GM19468 (cell line): ENCODE data around the gene CLMP.
A peak's percentile ranks its signal among the peaks of the same experiment; 100 is the strongest.

Experiments
- ATAC-seq: cut with Tn5 transposase; IDR thresholded peaks from one replicate; pipeline ENCODE4 v1.9.1; 2021; ENCODE audit warnings: mild to moderate bottlenecking, moderate library complexity, moderate number of reproducible peaks; ENCODE audit not compliant: unreplicated experiment; ENCODE audit errors: extremely low read depth

CLMP gene

GRCh38 chr11:123195188-123196059 is at the start of gene CLMP:
Gene CLMP, minus strand, starts transcription at chr11:123195248. Its CDS starts 308 bp downstream, at chr11:123194940.
- ATAC-seq, result no peak

DNA sequence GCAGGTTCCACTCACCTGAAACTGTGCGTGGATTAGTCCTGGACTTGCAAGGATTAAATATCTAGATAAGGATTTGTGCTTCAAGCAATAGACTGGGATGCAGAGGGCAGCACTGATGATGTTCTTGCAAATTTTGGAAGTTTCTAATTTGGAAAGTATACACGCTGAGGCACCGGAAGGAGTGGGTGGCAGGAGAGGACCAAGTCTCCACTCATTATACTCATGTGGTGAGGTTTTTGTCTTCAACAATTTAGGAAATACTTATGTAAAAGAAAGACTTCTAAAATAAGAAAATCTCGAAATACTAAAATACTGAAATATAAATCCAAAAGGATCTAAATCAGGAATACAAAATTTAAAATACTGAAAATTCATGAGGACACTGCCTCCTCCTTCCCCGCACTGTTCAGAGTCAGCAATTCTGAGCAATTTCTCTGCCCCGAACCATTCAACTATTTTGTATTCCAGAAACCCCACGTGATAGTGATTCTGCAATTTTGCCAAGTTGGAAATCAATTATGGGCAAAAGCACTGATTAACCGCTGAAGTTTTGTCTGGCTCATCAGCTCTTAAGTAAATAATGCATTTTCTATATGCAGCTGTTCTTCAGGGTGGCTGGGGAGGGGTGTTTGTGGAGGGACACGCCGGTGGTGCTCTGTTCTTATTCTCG is 47.0 kb upstream of the CLMP start:
- ATAC-seq, result no peak

- ATAC-seq, result no peak
These were observed 46.2 kb upstream of the CLMP start for GRCh38 chr11:123241294-123241693.

GRCh38 chr11:123239191-123240150 is 44.4 kb upstream of the CLMP start:
- ATAC-seq, result no peak

DNA sequence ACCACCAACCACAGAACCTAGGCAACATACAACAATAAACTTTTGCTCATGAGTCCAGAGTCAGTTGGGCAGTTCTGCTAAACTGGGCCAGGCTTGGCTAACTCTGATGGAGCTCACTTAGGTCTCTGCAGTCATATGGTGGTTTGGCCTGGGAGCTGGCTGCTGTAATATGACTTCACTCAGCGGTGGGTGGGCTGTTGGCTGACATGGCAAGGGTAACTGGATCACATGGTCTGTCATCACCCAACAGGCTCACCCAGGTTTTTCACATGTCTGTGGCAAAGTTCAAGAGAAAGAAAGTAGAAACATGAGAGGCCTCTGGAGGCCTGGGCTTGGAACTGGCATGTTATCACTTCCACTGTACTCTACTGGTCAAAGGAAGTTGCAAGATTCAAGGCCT is 43.2 kb upstream of the CLMP start:
- no peak for ATAC-seq

- ATAC-seq, result no peak
These were observed 41.8 kb upstream of the CLMP start for GRCh38 chr11:123236879-123237278.

DNA sequence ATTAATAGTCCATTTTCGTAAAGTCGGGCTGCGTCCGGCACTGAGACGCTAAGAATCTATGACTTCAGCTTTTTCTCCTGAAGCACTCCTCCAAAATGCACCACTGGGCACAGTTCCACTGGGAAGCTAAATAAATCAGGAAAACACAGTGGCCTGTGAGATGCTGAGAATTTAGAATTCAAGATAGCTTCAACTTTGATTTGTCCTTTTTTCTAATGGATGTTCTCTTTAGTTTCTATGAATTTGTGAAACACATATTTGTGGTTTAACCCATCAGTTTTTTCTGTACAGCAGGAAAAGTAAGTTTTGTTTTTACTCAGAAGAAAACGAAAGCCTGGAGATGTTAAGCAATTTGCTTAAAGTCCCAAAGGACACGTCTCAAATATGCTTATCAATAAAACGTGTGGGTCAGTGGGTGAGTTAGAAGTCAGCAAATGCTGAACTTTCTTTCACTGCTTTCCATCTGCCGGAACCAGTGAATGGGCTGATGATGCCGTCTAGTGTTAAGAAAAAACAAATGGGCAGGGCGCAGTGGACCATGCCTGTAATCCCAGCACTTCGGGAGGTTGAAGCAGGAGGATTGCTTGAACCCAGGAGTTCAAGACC is 40.7 kb upstream of the CLMP start:
- ATAC-seq, result no peak

GRCh38 chr11:123235117-123235655 is 40.1 kb upstream of the CLMP start:
- ATAC-seq, result no peak

DNA sequence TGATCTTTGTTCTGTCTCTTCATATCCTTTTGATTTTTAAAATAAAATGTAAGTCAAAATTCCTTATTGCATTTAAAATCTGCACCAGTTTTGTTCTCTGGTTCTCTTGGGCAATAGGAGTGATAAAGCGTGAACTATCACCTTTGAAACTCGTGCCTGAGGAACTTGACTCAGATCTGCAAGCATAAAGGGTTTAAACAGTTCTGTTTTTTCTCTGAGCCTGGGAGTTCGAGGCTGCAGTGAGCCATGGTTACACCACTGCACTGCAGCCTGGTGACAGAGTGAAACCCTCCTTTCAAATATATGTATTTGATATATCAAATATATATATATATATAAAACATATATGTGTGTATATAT is 38.9 kb upstream of the CLMP start:
- no peak for ATAC-seq

- peak; percentile 78 for ATAC-seq
These were observed 38.4 kb upstream of the CLMP start for GRCh38 chr11:123233280-123233974.

- no peak for ATAC-seq
These were observed 36.7 kb upstream of the CLMP start for GRCh38 chr11:123231777-123232176.

DNA sequence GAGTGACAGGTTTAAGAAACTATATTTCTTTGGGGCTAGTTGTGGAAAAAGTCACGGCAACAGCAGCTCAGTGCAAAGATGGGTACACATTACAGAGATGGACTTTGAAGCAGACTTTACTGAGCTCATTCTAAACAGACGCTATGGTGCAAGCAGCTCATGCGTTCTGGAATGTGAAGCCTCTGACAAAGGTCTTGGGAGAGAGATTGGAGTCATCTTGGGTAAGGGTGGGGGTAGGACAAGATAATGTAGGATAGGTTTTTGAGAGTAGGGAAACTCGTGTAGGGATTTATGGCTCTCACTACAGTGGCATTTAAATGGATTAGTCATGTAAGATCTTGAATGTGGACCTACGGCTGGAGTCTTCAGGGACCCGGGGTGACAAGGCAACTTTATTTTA is 36.2 kb upstream of the CLMP start:
- ATAC-seq, result no peak

DNA sequence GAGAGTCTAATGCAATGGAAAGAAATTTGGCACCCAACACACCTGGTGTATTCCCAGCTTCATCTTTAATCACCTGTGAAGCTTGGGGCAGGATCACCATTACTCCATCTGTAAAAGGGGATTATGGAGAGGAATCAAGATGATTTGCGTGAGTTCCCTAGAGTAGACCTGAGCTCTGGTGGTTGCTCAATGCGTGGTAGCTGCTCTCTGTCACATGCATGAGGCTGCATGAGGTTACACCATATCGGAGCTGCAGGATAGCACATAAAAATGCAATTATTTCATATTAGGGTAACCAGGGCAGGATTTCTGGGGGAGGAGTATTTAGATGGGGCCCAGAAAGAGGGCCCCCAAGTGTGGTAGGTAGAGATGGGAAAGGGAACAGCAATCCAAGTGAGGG is 35.3 kb upstream of the CLMP start:
- no peak for ATAC-seq

GRCh38 chr11:123228496-123229163 is 33.6 kb upstream of the CLMP start:
- no peak for ATAC-seq

DNA sequence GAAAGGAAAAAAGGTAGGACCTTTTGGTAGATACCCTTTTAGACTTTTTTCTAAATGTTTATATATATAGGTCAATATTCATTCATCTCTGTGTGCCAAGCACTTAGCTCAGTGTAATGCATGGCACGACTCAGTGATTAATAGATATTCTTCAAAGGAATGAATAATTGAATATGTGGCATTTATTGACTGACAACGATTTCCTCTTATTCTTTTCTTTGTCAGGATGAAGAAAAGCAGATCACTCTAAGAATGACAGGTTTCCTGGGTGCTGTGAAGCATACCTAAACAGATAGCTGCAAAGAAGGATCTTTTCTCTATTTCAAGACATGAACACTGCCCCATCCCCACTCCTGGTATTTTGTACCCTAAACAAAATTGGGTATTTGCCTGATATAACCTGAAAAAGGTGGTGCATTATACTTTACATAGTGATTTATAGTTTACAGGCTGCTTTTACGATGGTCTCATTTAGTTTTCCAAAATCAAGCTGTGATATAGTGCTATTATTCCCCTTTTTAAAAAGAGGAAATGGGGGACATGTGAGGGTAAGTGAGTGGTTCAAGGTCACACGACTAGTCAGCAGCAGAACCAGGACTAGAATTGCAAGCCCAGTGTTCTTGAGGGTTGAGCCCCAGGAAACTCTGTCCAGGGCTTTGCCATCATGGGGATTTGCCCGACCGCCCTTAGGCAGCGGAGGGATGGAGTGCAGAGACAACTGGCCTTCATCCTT is 32.9 kb upstream of the CLMP start:
- ATAC-seq, result no peak

GRCh38 chr11:123221584-123221983 is 26.5 kb upstream of the CLMP start:
- no peak for ATAC-seq

- ATAC-seq, result no peak
These were observed 26.1 kb upstream of the CLMP start for GRCh38 chr11:123221096-123221561.

- ATAC-seq, result no peak
These were observed 24.1 kb upstream of the CLMP start for GRCh38 chr11:123219066-123219690.
